ENCODE results near the gene TBCEL.

DNA sequence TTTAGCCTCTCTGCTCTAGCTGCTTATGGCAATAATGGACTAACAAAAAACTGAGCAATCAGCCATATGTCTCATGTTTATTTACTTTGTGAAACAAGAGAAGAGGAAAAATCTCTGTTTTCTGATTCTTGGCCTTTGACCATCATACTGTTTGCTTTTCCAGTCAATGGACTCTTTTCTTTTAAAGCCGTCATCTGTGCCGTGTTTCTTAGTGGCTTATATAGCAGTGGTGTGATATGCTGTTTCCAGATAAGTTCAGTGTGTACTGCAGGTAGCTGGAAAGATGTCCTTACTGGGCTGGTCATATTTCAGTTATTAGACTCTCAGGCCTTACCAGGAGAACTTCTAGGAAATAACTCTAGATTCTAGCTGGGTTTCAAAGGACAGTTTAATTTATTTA, 43.6 kb downstream of the TBCEL start:
- TF ChIP-seq, protein P1, sequence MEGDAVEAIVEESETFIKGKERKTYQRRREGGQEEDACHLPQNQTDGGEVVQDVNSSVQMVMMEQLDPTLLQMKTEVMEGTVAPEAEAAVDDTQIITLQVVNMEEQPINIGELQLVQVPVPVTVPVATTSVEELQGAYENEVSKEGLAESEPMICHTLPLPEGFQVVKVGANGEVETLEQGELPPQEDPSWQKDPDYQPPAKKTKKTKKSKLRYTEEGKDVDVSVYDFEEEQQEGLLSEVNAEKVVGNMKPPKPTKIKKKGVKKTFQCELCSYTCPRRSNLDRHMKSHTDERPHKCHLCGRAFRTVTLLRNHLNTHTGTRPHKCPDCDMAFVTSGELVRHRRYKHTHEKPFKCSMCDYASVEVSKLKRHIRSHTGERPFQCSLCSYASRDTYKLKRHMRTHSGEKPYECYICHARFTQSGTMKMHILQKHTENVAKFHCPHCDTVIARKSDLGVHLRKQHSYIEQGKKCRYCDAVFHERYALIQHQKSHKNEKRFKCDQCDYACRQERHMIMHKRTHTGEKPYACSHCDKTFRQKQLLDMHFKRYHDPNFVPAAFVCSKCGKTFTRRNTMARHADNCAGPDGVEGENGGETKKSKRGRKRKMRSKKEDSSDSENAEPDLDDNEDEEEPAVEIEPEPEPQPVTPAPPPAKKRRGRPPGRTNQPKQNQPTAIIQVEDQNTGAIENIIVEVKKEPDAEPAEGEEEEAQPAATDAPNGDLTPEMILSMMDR (conservative IDR thresholded peaks at IDR 0.05): no peak
- TF ChIP-seq EZH2 (IDR thresholded peaks at IDR 0.05; ENCODE audit: low read depth): no peak

Measured in PC-9 (cell line).